Measurements from ENCODE around the gene RELN.
"Not testable (repeated sequence)": the region's sequence is repeated elsewhere in the genome, so short reads cannot be mapped to it uniquely, and the experiment has no call there.

Gene RELN

DNA sequence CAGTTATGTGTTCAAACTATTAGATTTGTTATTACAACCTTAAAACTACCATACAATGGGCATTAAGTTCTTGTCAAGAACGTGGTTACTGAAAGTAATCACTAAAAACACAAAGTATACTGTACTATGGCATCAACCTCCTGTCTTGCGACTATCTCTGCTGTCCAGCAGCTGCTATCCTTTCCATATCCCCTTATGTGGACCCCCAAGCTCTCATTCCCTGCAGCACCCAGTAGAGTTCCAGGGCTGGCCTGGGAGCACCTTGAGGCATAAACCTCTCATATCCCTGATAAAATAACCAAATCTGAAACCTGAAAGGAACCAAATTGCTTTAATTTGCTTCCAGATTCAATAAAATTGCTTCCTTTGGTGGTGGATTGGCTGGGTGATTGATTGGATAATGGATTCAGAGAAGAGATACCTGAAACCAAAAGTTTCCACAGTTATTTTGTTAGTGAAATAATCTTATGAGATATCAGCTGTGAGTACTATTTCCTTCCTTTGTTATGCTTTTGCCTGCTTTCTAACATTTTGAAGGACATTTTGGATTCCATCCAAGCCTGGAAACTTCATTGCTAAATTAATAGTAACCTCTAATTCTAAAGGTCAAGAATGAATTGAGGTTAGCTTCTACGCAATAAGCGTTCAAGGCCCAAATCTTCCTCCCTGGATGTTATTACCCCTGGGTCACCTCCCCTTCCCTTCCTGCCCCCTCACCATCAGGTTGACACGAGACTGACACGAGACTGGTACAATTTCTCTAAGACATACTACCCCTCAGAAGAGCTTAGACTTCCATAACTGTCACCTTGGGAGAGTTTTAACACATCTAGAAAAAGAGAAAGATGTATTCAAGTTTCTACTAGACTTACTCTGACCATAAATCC is 48.8 kb downstream of the RELN start:
- no peak for DNase-seq (ENCODE audit: low read depth)

DNA sequence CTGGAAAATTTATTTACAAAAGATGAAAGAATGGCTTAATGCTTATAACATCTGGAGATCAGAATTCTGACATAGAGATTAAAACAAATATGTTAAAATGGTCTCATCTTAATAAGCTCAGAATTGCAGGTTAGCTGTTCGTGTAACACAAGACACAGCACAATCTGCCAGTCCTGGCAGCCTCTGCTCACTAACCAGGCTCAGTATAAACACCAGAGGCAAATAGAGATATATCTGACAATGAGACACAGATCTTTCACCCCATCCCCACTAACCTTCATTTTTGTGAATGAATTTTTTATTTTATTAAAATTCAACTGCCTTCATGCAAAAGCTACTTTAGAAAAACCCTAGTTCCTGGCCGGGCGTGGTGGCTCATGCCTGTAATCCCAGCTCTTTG is 51.8 kb downstream of the RELN start:
- no peak for DNase-seq (ENCODE audit: low read depth)

GRCh38 chr7:103936558-103936957 is 52.9 kb downstream of the RELN start:
- no peak for DNase-seq (ENCODE audit: low read depth)

DNA sequence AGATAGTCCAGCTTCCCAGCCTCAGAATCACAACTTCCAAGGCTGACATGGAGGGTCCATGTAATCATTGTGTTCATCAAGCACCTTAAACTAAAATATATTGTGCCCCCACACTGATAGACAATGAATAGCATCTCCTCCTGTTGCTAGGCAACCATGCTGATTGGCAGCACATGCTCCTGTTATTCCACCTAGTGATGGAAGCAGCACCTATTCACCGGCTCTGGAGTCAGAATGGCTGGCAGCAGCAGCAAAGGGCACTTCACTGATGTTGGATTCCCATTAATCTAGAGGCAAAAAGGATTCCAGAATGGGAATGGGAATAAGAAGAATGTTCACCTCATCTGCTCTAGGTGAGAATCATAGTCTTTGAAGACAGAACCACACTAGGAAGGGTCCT is 55.0 kb downstream of the RELN start:
- DNase-seq (ENCODE audit: low read depth), result no peak

GRCh38 chr7:103932389-103932788 is 57.1 kb downstream of the RELN start:
- no peak for DNase-seq (ENCODE audit: low read depth)

- DNase-seq (ENCODE audit: low read depth), result no peak
Measured at GRCh38 chr7:103929901-103930311, 59.6 kb downstream of the RELN start.

GRCh38 chr7:103928581-103928980 is 60.9 kb downstream of the RELN start:
- no peak for DNase-seq (ENCODE audit: low read depth)

DNA sequence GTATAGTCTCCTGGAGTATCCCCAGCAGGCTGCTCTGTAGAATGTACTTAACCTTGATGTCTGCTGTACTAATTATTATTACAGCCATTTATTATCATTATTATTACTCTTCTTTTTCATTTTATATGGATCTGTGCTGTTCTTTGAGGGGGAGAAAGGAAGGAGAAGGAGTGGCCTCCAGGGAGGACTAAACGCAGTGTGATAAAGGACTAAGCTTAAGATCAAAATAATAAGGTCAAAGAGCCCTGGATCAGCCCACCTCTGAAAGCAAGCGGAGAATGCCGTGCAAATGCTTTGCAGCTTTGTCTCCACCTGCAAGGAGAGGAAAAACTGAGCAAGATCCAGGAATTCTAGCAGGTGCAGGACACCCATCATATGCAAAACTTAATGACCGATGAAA is 65.3 kb downstream of the RELN start:
- no peak for DNase-seq (ENCODE audit: low read depth)

GRCh38 chr7:103922407-103922806 is 67.1 kb downstream of the RELN start:
- DNase-seq (ENCODE audit: low read depth), result no peak

DNA sequence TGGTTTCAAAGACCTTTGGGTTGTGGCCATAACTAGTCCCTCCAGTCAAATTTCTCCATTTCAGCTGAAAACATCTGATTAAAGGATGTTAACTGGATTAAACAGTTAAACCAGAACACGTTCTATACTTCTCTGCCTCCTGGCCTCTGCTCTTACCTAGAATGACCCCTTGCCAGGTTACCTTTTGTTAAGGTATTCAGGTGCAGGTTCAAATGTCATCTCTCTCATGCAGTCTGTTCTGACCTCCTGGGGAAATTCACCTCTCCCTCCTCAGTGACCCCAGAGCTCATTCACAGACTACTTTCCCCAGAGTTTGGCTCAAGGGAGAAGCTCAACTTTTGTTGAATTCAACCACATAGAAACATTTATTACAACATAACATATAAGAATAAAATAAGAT is 67.8 kb downstream of the RELN start:
- DNase-seq (ENCODE audit: low read depth), result no peak

- no peak for DNase-seq (ENCODE audit: low read depth)
Measured at GRCh38 chr7:103919272-103919868, 70.1 kb downstream of the RELN start.

GRCh38 chr7:103918631-103919271 is 70.7 kb downstream of the RELN start:
- DNase-seq (ENCODE audit: low read depth), result no peak

GRCh38 chr7:103915680-103916357 is 73.6 kb downstream of the RELN start:
- no peak for DNase-seq (ENCODE audit: low read depth)

DNA sequence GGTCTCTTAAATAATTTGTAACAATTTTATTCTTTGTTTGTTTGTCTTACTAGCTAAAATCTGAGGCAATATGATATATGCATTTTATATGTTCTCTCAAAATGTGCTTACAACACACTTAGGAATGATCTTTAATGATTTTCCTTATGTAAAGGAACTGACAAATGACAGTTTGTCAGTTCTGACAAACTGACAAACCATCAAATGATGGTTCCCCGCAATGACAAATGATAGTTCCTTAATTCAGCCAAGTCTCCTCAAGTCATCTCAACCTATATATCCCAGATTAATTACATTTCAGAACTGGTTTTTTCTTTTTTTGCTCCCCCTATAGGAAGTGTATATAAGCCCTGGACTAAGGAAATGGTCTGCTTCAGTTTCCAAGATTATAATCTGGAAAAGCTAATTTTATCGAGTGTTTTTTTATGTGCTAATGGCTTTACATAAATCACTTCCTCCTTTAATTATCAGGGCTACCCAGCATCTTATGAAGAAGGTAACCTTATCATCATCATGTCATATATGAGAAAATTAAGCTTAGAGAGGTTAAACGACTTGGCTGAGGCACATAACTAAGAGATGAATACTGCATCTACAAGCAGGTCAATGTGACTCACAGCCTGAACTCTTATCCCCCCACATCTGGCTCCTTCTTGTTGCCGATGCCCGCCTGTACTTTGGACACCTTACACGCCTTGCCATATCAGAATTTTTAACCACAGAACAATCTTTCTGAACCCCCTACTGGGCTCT is 75.1 kb downstream of the RELN start:
- no peak for DNase-seq (ENCODE audit: low read depth)

DNA sequence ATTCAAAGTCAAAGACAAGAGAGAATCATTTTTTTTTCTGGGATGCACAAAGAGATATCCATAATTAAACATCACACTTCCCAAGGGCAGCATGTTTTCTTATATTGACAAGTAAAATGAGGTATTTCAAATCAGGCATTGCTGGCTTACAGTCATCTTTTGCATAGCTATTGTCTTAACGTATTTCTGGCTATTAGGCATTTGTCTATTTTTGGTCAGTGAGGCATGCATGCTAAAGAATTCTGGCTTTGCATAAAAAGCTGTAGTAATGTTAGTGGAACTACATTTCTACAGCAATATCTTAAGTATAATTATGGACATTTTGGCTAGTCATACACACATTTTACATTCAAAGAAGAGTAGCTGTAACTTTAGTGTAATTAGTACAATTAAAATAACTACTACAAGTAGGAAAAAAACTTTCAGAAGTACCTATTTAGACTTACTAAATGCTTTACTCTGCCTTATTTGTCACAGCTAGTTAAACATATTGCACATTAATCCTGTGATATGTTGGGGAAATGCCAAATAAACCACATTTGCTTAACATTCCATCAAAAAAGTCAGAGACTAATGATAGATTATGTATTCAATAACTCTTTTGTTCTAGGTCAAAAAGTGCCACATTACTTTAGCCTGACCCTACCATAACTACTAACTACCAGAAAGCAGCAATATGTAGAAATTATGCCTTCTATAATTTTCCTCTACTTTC is 76.4 kb downstream of the RELN start:
- DNase-seq (ENCODE audit: low read depth), result no peak

DNA sequence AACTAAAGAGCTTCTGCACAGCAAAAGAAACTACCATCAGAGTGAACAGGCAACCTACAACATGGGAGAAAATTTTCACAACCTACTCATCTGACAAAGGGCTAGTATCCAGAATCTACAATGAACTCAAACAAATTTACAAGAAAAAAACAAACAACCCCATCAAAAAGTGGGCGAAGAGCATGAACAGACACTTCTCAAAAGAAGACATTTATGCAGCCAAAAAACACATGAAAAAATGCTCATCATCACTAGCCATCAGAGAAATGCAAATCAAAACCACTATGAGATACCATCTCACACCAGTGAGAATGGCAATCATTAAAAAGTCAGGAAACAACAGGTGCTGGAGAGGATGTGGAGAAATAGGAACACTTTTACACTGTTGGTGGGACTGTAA is 78.4 kb downstream of the RELN start:
- not testable (repeated sequence) for DNase-seq (ENCODE audit: low read depth)

- DNase-seq (ENCODE audit: low read depth), result no peak
Measured at GRCh38 chr7:103905997-103906396, 83.5 kb downstream of the RELN start.

GRCh38 chr7:103902917-103903316 is 86.5 kb downstream of the RELN start:
- DNase-seq (ENCODE audit: low read depth), result no peak

DNA sequence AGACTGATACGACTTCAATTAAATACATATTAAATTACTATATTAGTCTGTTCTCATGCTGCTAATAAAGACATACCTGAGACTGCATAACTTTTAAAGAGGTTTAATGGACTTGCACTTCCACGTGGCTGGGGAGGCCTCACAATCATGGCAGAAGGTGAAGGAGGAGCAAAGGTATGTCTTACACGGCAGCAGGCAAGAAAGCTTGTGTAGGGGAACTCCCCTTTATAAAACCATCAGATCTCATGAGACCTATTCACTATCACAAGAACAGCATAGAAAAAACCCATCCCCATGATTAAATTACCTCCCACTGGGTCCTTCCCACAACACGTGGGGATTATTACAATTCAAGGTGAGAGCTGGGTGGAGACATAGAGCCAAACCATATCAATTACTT is 92.6 kb downstream of the RELN start:
- DNase-seq (ENCODE audit: low read depth), result not testable (repeated sequence)

GRCh38 chr7:103894656-103895596 is 94.5 kb downstream of the RELN start:
- DNase-seq (ENCODE audit: low read depth), result no peak
